Midbrain (tissue), 1 donor: ENCODE data around the gene GNGT2.
A peak's percentile ranks its signal among the peaks of the same experiment; 100 is the strongest.
"Not testable (repeated sequence)": the region's sequence is repeated elsewhere in the genome, so short reads cannot be mapped to it uniquely, and the experiment has no call there.

Experiments used
- DNase-seq: peaks from one replicate; lab custom pipeline; 2025; lab: John Stamatoyannopoulos, UW

Gene GNGT2

DNA sequence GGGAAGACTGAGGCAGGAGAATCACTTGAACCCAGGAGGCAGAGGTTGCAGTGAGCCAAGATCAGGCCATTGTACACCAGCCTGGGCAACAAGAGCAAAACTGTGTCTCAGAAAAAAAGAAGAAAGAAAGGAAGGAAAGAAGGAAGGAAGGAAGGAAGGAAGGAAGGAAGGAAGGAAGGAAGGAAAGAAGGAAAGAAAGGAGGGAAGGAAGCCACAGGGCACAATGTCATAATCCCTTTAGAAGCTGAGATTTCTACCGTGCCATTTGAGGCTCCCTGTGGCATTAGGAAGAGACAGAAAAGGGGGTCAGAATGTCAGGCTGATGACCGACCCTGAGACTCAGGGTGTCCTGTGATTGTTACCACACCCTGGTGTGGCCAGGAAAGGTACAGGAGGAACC, 6.6 kb downstream of the GNGT2 start:
- no peak for DNase-seq

DNA sequence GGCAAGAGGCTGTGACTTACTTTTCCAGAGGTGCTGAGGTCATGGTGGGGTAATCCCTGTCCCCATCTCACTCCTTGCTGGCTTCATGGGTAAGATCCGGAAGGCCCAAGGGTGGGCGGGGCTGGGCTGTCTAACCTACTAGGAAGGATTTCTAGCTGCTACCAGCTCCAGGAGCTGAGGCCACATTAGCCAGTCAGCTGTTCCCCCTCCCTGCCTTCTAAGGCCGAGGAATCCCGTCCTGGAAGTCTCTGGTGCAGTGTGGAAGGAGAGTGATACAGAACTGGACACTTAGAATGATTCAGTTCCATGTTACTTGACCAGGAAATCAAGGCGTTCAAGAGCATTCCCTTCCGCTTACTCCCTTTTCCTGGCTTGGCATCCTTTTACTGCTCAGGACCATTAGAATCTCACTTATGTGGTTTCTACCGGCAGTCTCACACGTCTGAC, 8.9 kb downstream of the GNGT2 start:
- DNase-seq, result no peak

DNA sequence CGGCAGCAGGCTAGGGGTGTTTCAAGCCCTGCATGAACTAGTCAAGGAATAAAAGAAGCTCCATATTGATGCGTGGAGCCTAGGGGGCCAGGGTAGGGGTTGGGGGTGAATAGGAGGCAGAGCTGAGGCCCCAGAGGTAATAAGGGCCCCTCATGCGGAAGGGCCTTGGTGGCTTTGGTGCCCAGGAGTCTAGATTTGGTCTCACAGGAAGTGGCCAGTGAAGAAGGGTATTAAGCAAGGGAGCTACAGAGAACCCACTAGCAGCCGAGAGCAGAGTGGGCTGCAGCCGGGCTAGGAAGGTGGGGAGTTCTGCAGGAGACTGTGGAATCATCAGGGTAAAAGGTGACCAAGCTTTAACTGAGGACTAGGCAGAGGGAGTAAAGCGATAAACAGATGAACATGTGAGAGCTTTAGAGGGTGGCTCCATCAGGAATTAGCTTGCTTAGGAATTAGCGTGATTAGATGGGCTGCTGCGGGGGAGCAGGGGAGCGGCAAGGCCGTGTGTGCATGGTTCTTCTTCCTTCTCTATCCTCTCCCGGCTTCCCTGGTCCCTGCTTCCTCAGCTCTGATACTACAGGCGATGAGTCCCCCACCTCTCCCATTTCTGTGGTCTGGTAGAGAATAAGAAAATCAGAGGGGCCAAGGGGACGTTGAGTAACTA, 9.8 kb downstream of the GNGT2 start:
- DNase-seq, result no peak

DNA sequence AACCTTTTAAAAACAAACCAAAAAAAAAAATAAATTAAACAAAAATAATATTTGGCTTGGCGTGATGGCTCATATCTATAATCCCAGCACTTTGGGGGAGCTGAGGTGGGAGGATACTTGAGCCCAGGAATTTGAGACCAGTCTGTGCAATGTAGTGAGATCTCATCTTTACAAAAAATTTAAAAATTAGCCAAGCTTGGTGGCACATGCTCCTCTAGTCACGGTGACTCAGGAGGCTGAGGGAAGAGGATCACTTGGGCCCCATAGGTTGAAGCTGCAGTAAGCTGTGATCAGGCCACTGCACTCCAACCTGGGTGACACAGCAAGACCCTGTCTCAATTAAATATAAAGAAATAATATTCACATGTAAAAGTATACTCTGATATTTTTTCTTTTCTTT, 12.2 kb downstream of the GNGT2 start:
- DNase-seq, result no peak

DNA sequence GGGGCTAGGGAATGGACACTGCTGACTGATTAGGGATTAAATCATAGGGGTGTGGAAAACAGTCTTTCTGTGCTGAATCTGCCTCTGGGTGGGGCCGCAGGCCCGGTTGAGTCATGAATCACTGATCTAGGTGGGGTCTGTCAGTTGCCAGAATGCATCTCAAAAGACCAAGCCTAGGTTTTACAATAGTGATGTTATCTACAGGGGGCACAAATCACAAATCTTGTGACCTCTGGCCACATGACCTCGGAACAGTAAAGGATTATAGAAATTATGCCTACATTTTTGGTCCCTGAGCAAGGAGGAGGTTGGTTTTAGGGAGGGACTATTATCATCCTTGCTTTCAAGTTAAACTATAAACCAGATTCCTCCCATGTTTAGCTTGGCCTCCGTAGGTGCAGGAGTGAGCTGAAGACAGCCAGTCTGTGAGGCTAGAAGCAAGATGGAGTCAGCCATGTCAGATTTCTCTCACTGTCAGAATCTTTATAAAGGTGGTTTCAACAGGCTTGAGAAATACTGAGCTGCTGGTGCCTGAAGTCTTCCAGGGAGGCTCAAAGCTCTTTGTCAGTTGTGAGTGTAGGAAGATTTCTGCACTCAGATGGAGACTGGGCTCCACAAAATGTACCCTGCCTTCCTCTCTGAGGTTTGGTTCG, 12.9 kb downstream of the GNGT2 start:
- DNase-seq, result no peak

DNA sequence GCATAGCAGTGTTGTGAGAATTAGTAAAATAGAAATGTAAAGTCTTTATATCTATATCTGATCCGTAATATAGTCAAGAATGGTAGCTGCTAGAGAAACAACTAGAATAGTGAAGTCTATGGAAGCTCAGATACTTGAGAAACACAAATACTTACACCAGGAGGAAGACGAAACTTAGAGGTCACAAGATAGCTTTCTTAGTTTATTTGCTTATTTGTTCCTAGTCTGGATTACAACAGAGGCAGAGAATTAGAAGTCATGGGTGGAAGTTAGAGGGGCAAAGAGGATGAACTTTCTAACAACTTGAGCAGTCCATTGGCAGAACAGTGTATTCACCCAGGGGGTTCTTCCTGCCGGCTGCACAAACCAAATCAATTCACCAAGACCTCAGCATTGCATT, 13.9 kb downstream of the GNGT2 start:
- no peak for DNase-seq

DNA sequence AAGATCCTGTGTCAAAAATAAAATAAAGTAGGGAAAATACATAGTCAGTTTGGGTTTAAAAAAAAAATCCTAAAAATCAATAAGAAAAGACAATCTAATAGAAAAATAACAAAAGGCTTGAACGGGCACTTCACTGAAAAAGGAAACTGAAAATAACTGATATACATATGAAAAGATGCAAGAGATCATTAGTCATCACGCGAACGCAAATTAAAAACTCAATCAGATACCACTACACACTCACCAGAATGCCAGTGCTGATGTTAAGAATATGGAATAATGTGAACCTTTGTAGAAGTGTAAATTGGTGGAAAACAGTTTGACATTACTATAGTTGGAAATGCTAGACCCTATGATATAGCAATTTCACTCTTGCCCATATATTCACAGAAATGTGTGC, 14.6 kb downstream of the GNGT2 start:
- no peak for DNase-seq

DNA sequence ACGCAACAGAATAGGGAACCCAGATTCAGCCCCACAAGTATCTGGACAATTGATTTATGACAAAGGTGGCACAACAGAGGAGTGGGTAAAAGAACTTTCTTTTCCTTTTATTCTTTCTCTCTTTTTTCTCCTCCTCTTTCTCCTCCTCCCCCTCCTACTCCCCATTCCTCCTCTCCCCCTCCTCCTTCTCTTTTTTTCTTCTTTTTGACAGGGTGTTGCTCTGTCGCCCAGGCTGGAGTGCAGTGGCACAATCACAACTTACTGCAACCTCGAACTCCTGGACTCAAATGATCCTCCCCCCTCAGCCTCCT, 16.1 kb downstream of the GNGT2 start:
- DNase-seq, result no peak

DNA sequence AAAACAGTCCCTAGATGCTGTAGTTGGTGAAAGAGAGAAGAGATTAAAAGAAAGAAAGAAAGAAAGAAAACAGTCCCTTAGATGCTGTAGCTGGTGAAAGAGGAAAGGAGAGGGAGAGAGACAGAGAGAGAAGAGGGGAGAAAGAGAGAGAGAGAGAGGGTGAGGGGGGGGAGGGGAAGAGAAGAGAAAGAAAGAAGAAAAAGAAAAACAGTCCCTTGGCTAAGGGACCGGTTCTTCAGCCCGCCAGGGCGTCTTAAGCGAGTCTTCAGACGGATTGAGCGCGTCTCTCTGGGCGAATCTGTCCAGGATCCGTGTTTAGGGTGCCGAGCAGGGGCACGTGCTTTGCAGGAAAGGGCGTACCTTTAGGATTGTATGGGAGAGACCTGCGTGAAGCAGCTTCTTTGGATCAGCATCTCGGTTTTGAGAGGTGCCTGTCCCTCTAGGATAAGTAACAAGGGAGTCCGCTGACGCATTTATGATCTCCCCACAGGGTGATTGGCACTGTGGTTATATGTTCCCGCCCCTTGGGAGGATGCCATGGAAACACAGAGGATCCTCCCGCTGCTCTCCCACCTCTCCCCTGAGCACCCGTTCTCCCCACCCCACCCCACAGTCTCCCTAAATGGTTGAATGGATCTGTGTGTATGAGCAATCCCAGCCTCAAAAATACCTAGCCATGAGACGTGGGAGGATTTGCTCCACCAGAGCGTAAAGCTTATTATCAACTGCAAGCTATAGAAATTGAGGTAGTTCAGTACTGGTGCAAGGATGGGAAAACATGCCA, 16.7 kb downstream of the GNGT2 start:
- DNase-seq, result peak; percentile 39

DNA sequence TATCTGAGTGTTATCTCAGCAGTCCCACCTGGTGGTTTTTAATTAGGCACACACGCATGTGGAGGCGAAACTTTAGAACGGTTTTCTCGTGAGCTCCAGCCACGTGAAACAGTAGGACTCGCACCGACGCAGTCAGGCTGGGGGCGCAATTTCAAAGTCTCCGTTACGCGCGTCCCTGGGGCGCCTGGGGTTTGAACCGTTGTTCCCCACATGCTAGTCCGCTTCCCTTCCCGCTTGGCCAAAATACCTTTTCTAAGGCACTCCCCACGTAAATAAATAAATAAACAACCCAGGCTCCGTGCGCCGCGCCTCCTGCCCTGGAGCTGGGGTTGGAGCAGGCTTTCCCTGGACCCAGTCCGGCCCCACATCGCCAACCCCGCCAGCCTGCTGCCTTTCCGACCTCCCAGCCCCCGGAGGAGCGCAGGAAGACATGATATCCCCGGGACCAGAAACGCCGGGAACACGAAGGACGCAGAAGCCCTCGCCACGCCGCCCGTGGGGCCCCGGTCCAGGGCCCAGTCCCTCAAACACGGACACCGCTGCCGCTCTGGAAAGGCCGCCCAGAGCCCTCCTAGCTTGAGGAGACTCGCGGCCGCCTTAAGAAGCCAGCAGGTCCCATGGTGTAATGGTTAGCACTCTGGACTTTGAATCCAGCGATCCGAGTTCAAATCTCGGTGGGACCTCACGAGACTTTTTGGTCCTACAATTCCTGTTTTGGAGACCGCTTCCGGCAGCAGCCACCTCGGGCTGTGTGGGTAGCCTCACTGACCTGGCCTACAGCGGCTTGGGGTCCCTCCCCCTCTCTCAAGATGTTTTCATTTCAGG, 18.2 kb downstream of the GNGT2 start:
- peak; percentile 92 for DNase-seq

DNA sequence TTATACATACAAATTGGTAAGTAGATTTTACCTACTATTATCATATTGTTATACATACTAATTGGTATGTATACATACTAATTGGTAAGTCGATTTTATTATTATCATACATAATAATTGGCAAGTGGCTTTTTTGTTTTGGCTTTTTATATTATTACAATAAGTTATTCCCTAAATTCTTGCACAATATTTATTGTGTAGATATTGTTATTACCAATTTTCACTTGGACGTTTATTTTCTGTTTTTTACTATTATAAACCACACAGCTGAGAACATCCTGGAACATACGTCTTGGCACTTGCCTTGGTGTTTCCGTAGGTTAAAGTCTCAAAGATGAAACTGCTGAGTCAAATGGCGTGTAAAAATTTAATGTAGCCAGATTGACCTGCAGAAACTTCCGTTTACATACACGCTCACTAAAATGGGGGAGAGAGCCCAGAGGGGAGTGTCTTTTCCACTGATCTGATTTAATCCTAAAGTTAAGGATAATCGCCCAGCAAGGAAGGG, 18.9 kb downstream of the GNGT2 start:
- DNase-seq, result no peak

DNA sequence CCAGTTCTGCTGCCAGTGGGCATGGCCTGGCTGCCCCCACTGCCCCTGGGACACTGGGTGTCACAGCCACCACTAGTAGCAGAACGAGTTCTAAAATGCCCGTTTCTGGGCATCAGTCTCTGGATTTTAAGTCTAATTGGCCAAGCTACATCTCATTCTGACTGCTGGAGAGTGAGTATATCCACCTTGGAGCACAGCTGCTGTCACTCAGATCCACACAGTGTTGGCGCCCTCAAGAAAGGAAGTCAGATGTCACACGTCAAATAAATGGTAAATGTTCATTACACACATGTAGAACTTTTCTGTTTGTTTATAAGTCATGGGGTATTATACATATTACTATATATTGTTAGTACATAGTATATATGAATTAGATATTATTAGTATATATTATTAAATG, 19.4 kb downstream of the GNGT2 start:
- no peak for DNase-seq

DNA sequence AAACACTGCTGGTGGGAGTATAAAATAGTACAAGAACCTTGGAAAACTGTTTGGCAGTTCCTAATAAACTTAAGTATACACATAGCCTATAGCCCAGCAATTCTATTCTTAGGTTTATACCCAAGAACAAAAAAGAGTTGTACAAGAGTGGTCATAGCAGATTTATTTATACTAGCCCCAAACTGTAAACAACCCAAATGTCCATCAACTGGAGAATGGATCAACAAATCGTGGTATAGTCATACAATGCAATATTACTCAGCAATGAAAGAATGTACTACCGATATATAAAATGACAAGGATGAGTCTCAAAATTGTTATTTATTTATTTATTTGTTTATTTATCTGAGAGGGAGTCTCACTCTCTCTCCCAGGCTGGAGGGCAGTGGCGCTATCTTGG, 23.1 kb downstream of the GNGT2 start:
- no peak for DNase-seq

DNA sequence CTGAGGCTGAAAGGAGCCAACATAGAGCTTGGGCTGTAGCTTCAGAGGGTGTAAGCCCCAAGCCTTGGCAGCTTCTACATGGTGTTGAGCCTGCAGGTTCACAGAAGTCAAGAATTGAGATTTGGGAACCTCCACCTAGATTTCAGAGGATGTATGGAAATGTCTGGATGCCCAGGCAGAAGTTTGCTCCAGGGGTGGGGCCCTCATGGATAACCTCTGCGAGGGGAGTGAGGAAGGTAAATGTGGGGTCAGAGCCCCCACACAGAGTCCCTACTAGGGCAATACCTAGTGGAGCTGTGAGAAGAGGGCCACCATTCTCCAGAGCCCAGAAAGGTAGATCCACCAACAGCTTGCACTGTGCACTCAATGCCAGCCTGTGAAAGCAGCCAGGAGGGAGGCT, 25.0 kb downstream of the GNGT2 start:
- DNase-seq, result not testable (repeated sequence)

DNA sequence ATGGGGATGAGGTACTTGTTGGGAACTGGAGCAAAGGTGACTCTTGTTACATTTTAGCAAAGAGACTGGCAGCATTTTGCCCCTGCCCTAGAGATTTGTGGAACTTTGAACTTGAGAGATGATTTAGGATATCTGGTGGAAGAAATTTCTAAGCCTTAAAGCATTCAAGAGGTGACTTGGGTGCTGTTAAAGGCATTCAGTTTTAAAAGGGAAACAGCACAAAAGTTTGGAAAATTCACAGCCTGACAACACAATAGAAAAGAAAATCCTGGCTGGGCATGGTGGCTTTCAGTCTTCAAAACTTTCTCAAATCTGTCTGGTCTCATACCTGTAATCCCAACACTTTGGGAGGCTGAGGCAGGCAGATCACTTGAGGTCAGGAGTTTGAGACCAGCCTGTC, 25.9 kb downstream of the GNGT2 start:
- DNase-seq, result not testable (repeated sequence)

DNA sequence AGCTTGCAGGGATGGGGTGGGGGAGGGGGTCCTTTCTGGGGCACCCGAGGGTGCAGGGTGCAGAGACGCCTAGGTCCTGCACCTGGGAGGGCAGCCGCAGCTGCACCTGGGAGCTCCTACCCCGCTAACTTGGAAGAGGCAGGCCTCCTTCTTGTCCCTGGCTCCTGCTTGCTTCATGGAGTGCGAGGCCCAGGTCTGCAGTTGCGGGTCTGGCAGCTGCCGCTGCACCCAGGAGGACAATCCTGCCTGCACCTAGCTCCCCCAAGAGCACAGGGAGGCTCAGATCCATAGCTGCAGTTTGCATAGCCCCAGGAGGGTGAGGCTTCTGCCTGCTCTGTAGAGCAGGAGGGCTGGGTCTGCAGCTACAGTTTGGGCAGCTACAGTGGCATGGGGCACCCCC, 26.6 kb downstream of the GNGT2 start:
- DNase-seq, result no peak

DNA sequence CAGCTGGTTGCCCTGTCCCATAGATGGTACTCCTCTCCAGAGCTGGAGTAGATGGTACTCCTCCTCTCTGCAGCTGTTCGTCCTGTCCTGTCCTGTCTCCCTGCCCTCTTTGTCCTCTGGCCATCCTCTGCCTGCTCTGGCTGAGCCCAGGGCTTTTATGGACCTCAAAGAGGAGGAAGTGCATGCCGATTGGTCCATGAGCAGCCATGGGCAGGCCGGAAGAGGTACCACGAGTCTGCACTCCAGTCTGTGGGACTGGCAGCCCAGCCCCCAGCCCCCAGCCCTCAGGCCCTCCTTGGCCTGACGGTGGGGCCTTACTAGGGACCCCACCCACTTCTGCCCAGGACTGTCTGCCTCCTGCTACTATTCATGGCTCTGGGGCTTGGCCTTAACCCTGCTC, 27.0 kb downstream of the GNGT2 start:
- DNase-seq, result no peak

DNA sequence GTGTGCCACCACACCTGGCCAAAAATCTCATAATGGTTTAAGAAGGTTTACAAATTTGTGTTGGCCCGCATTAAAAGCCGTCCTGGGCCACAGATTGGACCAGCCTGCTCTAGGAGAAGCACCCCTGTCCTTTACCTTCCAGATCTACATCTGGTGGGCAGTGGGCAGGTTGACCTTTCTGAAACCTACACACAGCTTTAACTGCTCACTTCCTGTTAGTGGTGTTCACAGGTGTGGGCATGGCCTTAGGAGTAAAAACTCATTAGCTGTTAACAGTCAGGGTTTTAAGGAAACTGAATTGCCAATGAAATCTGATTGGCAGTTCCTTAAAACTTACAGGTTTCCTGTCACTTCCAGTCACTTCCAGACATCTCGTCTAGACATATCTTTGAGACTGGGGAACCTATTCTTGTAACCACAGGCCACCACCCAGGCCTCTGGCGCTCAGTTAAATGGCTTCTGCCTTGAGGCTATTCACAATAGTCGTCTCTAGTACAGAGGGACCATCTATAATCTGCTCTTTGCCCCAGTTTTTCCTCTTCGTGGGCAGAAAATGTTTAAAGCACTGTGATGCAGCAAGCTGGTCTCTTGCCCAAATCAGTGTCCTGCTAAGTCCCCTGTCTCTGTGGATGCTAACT, 29.3 kb downstream of the GNGT2 start:
- DNase-seq, result no peak

DNA sequence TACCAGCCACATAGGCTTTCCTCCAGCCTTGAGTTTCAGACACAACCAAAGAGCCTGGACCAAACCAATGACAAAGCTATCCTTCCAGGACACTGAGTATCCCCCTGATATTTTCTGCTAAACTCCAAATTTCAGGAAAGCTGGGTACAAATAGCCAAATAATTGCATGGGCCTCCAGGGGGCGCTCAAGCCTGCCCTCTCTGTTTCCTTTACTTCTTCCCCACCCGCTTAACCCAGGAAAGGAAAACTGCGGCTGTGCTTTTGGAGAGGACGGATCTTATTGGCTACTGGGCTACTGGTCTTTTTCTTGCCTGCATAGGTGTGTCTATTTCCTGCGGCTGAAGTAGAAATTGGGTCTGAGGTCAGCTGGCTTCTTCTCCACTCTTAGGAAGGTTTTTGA, 30.1 kb downstream of the GNGT2 start:
- DNase-seq, result peak; percentile 49

DNA sequence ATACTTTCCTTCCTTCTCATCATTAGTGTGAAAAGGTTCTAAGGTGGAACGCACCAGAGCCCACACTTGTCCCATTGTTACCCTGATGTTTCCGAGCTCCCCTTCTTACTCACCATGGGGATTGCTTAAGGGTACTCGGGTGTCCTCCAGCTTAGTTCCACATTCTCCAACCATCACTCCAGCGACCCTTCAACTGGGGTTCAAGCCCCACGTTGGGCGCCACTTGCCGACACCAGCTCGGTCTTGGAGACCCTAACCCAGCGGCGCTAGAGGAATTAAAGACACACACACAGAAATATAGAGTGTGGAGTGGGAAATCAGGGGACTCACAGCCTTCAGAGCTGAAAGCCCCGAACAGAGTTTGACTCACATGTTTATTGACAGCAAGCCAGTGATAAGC, 34.4 kb downstream of the GNGT2 start:
- not testable (repeated sequence) for DNase-seq

DNA sequence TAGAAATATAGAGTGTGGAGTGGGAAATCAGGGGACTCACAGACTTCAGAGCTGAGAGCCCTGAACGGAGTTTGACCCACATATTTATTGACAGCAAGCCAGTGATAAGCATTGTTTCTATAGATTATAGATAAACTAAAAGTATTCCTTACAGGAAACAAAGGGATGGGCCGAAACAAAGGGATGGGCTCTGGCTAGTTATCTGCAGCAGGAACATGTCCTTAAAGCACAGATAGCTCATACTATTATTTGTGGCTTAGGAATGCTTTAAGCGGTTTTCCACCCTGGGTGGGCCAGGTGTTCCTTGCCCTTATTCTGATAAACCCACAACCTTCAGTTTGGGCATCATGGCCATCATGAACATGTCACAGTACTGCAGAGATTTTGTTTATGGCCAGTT, 39.7 kb downstream of the GNGT2 start:
- DNase-seq, result not testable (repeated sequence)

DNA sequence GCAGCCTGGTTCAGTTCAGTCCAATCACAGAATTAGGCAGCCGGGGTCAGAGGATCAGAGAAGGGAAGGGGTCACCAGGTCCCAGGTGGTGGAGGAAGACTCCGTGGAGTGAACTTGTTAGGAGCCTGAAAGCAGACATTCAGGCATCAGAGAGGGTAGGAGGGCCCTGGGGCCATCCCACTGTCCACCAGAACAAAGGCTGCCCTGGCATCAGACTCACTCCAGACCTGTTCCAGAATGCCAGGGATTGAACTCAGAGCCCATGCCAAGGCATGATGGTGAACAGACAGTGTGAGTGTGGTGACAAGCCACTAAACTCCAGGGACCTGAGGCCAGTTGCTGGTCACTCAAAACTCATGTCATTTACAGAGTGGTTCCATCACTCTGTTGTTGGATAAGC, 40.2 kb downstream of the GNGT2 start:
- no peak for DNase-seq
